Activated naive CD8-positive, alpha-beta T cell (primary cell): ENCODE results near the gene AGPAT4.
"Not testable (repeated sequence)": the region's sequence is repeated elsewhere in the genome, so short reads cannot be mapped to it uniquely, and the experiment has no call there.

Experiments used
- H3K27ac Mint-ChIP-seq: one replicate; pipeline ENCODE4 v1.8.0; 2021; ENCODE audit warnings: mixed read lengths
- H3K27me3 Mint-ChIP-seq: one replicate; pipeline ENCODE4 v1.8.0; 2021; ENCODE audit warnings: mixed read lengths
- H3K36me3 Mint-ChIP-seq: one replicate; pipeline ENCODE4 v1.8.0; 2021; ENCODE audit warnings: mixed read lengths
- H3K4me1 Mint-ChIP-seq: one replicate; pipeline ENCODE4 v1.8.0; 2021; ENCODE audit warnings: low read depth, mixed read lengths
- H3K4me3 Mint-ChIP-seq: one replicate; pipeline ENCODE4 v1.8.0; 2021; ENCODE audit warnings: mild to moderate bottlenecking, mixed read lengths
- H3K9me3 Mint-ChIP-seq: one replicate; pipeline ENCODE4 v1.8.0; 2021; ENCODE audit warnings: low read depth, mixed read lengths

The AGPAT4 gene

GRCh38 chr6:161273752-161274487, at the start of gene AGPAT4:
TSS of gene AGPAT4 (minus strand) at chr6:161274061. CDS start at chr6:161232213, 41,848 bp downstream.
- H3K4me3 Mint-ChIP-seq: peak within 1 kb of the TSS; percentile 92
- H3K27ac Mint-ChIP-seq: peak within 1 kb of the TSS; percentile 84
- H3K4me1 Mint-ChIP-seq: peaks cover 23% of the 10 kb centered on the region
- H3K27me3 Mint-ChIP-seq: no peaks in the 10 kb centered on the region
- H3K36me3 Mint-ChIP-seq: peaks cover 12% of the 10 kb centered on the region
- no peaks in the 10 kb centered on the region for H3K9me3 Mint-ChIP-seq

GRCh38 chr6:161319231-161319630, 45.4 kb upstream of the AGPAT4 start:
- no peak overlapping the region for H3K27ac Mint-ChIP-seq
- H3K4me1 Mint-ChIP-seq: no peaks in the 10 kb centered on the region
- peaks cover 3% of the 10 kb centered on the region for H3K27me3 Mint-ChIP-seq
- H3K36me3 Mint-ChIP-seq: no peaks in the 10 kb centered on the region
- peaks cover 3% of the 10 kb centered on the region for H3K9me3 Mint-ChIP-seq
- H3K4me3 Mint-ChIP-seq: no peak overlapping the region

- Mint-ChIP-seq H3K27me3 (peaks cover 3% of the 10 kb centered on the region), H3K4me1 (no peaks in the 10 kb centered on the region), H3K36me3 (no peaks in the 10 kb centered on the region), H3K4me3 (no peak overlapping the region), H3K9me3 (peaks cover 3% of the 10 kb centered on the region), H3K27ac (no peak overlapping the region)
These were observed 44.6 kb upstream of the AGPAT4 start for GRCh38 chr6:161318456-161318855.

GRCh38 chr6:161316531-161316930, 42.7 kb upstream of the AGPAT4 start:
- H3K27ac Mint-ChIP-seq: no peak overlapping the region
- H3K4me3 Mint-ChIP-seq: no peak overlapping the region
- H3K4me1 Mint-ChIP-seq: no peaks in the 10 kb centered on the region
- H3K9me3 Mint-ChIP-seq: peaks cover 3% of the 10 kb centered on the region
- peaks cover 3% of the 10 kb centered on the region for H3K27me3 Mint-ChIP-seq
- H3K36me3 Mint-ChIP-seq: no peaks in the 10 kb centered on the region

GRCh38 chr6:161315246-161315917, 41.5 kb upstream of the AGPAT4 start:
- H3K4me3 Mint-ChIP-seq, H3K36me3 Mint-ChIP-seq, H3K27me3 Mint-ChIP-seq, H3K4me1 Mint-ChIP-seq, H3K9me3 Mint-ChIP-seq, H3K27ac Mint-ChIP-seq: not testable (repeated sequence)

GRCh38 chr6:161314541-161315245, 40.8 kb upstream of the AGPAT4 start:
- H3K36me3 Mint-ChIP-seq, H3K4me3 Mint-ChIP-seq, H3K27ac Mint-ChIP-seq, H3K27me3 Mint-ChIP-seq, H3K9me3 Mint-ChIP-seq, H3K4me1 Mint-ChIP-seq: not testable (repeated sequence)

- H3K9me3 Mint-ChIP-seq: peaks cover 3% of the 10 kb centered on the region
- no peak overlapping the region for H3K4me3 Mint-ChIP-seq
- no peaks in the 10 kb centered on the region for H3K27me3 Mint-ChIP-seq
- no peaks in the 10 kb centered on the region for H3K4me1 Mint-ChIP-seq
- no peaks in the 10 kb centered on the region for H3K36me3 Mint-ChIP-seq
- no peak overlapping the region for H3K27ac Mint-ChIP-seq
These were observed 40.2 kb upstream of the AGPAT4 start for GRCh38 chr6:161313940-161314509.

GRCh38 chr6:161313475-161313874, 39.6 kb upstream of the AGPAT4 start:
- not testable (repeated sequence) for H3K4me3 Mint-ChIP-seq, H3K9me3 Mint-ChIP-seq, H3K27ac Mint-ChIP-seq, H3K36me3 Mint-ChIP-seq, H3K27me3 Mint-ChIP-seq, H3K4me1 Mint-ChIP-seq

- not testable (repeated sequence) for H3K27ac Mint-ChIP-seq, H3K4me3 Mint-ChIP-seq, H3K4me1 Mint-ChIP-seq, H3K9me3 Mint-ChIP-seq, H3K27me3 Mint-ChIP-seq, H3K36me3 Mint-ChIP-seq
These were observed 35.9 kb upstream of the AGPAT4 start for GRCh38 chr6:161309774-161310173.

GRCh38 chr6:161308075-161308655, 34.3 kb upstream of the AGPAT4 start:
- no peak overlapping the region for H3K4me3 Mint-ChIP-seq
- peaks cover 2% of the 10 kb centered on the region for H3K27me3 Mint-ChIP-seq
- no peaks in the 10 kb centered on the region for H3K36me3 Mint-ChIP-seq
- H3K27ac Mint-ChIP-seq: no peak overlapping the region
- H3K4me1 Mint-ChIP-seq: no peaks in the 10 kb centered on the region
- no peaks in the 10 kb centered on the region for H3K9me3 Mint-ChIP-seq

GRCh38 chr6:161305860-161306259, 32.0 kb upstream of the AGPAT4 start:
- Mint-ChIP-seq H3K4me1 (no peaks in the 10 kb centered on the region), H3K4me3 (no peak overlapping the region), H3K9me3 (no peaks in the 10 kb centered on the region), H3K36me3 (no peaks in the 10 kb centered on the region), H3K27me3 (peaks cover 2% of the 10 kb centered on the region), H3K27ac (no peak overlapping the region)

GRCh38 chr6:161303628-161304340, 29.9 kb upstream of the AGPAT4 start:
- Mint-ChIP-seq H3K27me3 (peaks cover 2% of the 10 kb centered on the region), H3K4me1 (no peaks in the 10 kb centered on the region), H3K4me3 (no peak overlapping the region), H3K27ac (no peak overlapping the region), H3K9me3 (no peaks in the 10 kb centered on the region), H3K36me3 (no peaks in the 10 kb centered on the region)

GRCh38 chr6:161302949-161303348, 29.1 kb upstream of the AGPAT4 start:
- Mint-ChIP-seq H3K4me1 (no peaks in the 10 kb centered on the region), H3K27me3 (peaks cover 2% of the 10 kb centered on the region), H3K4me3 (no peak overlapping the region), H3K36me3 (no peaks in the 10 kb centered on the region), H3K27ac (no peak overlapping the region), H3K9me3 (no peaks in the 10 kb centered on the region)

GRCh38 chr6:161301338-161301737, 27.5 kb upstream of the AGPAT4 start:
- no peak overlapping the region for H3K27ac Mint-ChIP-seq
- H3K36me3 Mint-ChIP-seq: no peaks in the 10 kb centered on the region
- no peak overlapping the region for H3K4me3 Mint-ChIP-seq
- no peaks in the 10 kb centered on the region for H3K9me3 Mint-ChIP-seq
- H3K4me1 Mint-ChIP-seq: no peaks in the 10 kb centered on the region
- peaks cover 2% of the 10 kb centered on the region for H3K27me3 Mint-ChIP-seq
